Stomach smooth muscle (tissue), 2 donors: ENCODE data around the gene NALCN.

Source experiments
- H3K27ac ChIP-seq: one replicate; pipeline ENCODE4 v1.7.0; 2013; ENCODE audit warnings: mild to moderate bottlenecking, low read length, inconsistent platforms
- H3K27me3 ChIP-seq, 2 donors: one replicate each; pipeline ENCODE4 v1.7.0; 2013; ENCODE audit warnings: low read length in 2 of 2; ENCODE audit not compliant: insufficient read depth in 2 of 2, control insufficient read depth in 1 of 2
- H3K36me3 ChIP-seq, 2 donors: one replicate each; pipeline ENCODE4 v1.7.0; 2013; ENCODE audit warnings: low read length in 2 of 2; ENCODE audit not compliant: control insufficient read depth in 2 of 2, insufficient read depth in 2 of 2
- H3K4me1 ChIP-seq: one replicate; pipeline ENCODE4 v1.7.0; 2013; ENCODE audit warnings: low read length; ENCODE audit not compliant: control insufficient read depth, insufficient read depth
- H3K4me3 ChIP-seq, 2 donors: one replicate each; pipeline ENCODE4 v1.7.0; 2013; ENCODE audit warnings: low read length in 2 of 2
- H3K9ac ChIP-seq, 2 donors: one replicate each; pipeline ENCODE4 v1.7.0; 2013; ENCODE audit warnings: low read length in 2 of 2, mild to moderate bottlenecking in 1 of 2
- H3K9me3 ChIP-seq, 2 donors: one replicate each; pipeline ENCODE4 v1.7.0; 2013; ENCODE audit warnings: low read length in 2 of 2; ENCODE audit not compliant: control insufficient read depth in 2 of 2
- donor health status: healthy.
- donor health status: Pancreatic carcinoma.

NALCN gene

DNA sequence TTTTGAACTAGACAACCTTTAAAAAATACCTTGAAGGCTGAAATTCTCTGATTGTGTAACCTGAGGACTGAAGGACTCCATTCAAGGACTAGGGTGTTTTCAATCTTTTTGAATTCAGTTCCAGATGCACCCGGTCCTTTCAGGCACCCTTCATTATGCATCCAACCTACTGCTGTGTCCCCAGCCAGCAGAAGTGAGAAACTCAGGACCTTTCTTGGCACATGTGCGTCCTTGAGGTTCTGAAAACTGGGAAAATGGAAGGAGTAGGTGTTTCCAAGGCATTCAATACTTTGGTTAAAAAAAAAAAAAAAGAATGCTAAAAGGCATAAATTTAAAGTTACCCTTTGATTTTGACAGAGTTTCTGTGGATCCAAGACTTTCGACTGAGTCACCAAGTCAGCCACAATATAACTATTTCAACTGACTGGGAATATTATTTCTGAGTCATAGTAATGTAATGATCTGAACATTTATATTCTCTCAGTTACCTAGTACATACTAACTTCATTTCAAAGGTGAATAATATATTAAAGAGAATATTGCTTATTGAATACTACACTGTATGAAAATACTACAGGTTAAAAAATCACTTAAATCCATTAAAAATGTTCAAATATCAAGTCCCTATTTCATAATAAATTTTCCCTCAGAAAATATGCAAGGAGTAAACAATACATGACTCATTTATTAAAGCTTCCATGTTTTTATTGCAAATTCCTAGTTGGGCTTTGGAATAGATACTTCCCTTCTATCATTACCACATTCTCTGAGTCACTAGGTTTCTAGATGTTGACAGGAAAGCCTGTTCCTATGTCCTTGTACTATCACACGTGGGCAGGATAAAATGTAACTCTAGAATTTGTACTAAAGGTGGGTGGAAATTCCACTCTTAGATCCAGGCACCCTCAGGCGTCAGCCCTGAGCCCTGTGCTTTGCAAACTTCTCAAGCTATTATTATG lies 33.8 kb upstream of the NALCN start:
- H3K9ac ChIP-seq, result no peak overlapping the region
- no peak overlapping the region for H3K27ac ChIP-seq
- peaks cover 2 to 12% of the 10 kb centered on the region in 2 donors for H3K27me3 ChIP-seq
- no peaks in the 10 kb centered on the region for H3K36me3 ChIP-seq
- no peak overlapping the region for H3K4me3 ChIP-seq
- H3K4me1 ChIP-seq, result peaks cover 4% of the 10 kb centered on the region
- H3K9me3 ChIP-seq, result no peaks in the 10 kb centered on the region

DNA sequence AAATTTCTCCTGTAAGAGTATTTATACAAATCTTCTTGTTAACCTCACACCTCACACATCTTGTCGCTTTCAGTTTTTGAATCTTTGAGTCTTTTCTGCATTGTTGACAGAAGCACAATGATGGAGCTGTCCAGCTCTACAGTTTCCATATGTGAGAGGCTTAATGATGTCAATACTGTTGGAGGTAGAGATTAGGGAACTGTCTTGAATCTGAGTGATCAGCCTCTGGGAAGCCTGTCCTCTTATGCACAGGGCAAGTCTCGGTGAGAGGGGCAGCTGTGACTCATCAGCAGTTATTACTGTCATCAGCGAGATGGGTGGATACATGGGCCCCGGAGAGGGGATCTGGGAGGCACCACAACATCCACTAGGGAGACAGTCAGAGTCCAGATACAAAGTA lies 31.5 kb upstream of the NALCN start:
- Histone ChIP-seq H3K9me3 (no peaks in the 10 kb centered on the region), H3K9ac (no peak overlapping the region), H3K4me1 (no peaks in the 10 kb centered on the region), H3K4me3 (no peak overlapping the region), H3K36me3 (no peaks in the 10 kb centered on the region), H3K27ac (no peak overlapping the region), H3K27me3 (peaks cover 2% of the 10 kb centered on the region in 2 donors)

DNA sequence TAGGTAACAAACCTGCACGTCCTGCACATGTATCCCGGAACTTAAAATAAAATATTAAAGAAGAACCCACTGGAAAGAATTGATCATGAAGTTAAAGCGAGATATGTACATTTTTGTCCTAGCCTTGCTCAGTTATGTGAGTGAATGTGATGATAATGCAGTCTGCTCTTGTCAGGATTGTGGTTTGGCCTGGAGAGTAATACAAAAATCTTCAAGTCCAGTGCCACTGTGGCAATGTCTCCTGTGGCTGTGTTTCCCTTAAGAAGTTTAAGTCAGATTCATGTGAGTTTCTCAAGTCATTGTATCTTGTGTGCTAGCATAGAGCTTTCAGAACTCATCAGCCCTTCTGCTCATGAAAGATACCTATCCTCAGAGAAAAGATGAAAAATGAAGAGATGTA lies 18.2 kb upstream of the NALCN start:
- H3K9me3 ChIP-seq, result no peaks in the 10 kb centered on the region
- no peak overlapping the region for H3K4me3 ChIP-seq
- H3K27ac ChIP-seq, result no peak overlapping the region

DNA sequence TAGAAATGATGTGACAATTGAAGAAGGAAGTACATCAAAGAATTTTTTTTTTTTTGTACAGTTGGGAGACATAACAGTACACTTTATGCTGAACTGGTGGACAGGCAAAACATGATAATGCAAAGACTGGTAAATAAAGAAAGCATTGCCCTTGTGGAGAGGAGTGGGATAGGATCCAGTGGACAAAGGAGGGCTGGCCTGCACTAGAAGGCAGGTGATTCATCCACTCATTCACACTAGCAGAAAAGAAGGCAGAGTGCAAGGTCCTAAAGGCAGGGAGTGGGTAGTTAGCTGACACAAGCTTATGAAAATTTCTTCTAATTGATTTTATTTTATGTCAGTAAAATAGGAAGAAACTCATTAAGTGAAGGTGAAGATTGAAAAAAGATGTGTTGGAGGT lies 17.6 kb upstream of the NALCN start:
- Histone ChIP-seq H3K36me3 (no peaks in the 10 kb centered on the region), H3K27me3 (no peaks in the 10 kb centered on the region), H3K4me1 (no peaks in the 10 kb centered on the region), H3K4me3 (no peak overlapping the region), H3K9me3 (no peaks in the 10 kb centered on the region), H3K9ac (no peak overlapping the region), H3K27ac (no peak overlapping the region)

More for the DNA sequence above, 18.2 kb upstream of the NALCN start:
- H3K9ac ChIP-seq, result no peak overlapping the region
- no peaks in the 10 kb centered on the region for H3K36me3 ChIP-seq
- H3K27me3 ChIP-seq, result no peaks in the 10 kb centered on the region
- no peaks in the 10 kb centered on the region for H3K4me1 ChIP-seq

DNA sequence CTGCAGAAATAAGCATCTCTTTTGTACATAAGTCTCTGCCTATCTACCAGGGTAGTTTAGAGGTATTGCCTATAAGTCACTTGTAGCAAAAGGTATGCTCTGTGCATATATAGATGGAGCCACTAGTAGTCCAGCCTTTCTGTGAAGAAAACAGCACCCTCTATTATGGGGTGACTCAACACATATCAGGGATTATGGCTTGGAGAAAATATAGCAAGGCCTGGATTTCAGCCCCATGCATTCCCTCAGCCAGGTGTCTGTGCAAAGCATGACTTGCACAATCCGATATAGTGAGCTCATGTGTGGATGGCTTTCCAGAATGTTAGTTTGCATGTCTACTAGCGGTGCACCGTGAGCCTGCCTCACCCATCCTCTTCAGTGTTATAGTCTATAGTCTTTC lies 13.4 kb upstream of the NALCN start:
- no peaks in the 10 kb centered on the region for H3K4me1 ChIP-seq
- no peak overlapping the region for H3K9ac ChIP-seq
- no peaks in the 10 kb centered on the region for H3K36me3 ChIP-seq
- H3K27me3 ChIP-seq, result no peaks in the 10 kb centered on the region
- no peak overlapping the region for H3K27ac ChIP-seq
- H3K9me3 ChIP-seq, result no peaks in the 10 kb centered on the region
- no peak overlapping the region for H3K4me3 ChIP-seq

DNA sequence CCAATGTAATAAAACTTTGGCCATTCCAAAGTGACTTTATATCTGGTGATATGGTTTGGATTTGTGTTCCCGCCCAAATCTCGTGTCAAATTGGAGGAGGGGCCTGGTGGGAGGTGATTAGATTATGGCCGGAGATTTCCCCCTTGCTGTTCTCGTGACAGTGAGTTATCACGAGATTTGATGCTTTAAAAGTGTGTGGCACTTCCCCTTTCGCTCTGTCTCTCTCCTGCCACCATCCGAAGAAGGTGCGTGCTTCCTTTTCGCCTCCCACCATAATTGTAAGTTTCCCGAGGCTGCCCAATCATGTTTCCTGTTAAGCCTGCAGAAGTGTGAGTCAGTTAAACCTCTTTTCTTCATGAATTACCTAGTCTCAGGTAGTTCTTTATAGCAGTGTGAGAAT lies 9.3 kb upstream of the NALCN start:
- Histone ChIP-seq H3K36me3 (no peaks in the 10 kb centered on the region), H3K27ac (no peak overlapping the region), H3K9ac (no peak overlapping the region), H3K4me1 (no peaks in the 10 kb centered on the region), H3K9me3 (no peaks in the 10 kb centered on the region), H3K27me3 (no peaks in the 10 kb centered on the region), H3K4me3 (no peak overlapping the region)

DNA sequence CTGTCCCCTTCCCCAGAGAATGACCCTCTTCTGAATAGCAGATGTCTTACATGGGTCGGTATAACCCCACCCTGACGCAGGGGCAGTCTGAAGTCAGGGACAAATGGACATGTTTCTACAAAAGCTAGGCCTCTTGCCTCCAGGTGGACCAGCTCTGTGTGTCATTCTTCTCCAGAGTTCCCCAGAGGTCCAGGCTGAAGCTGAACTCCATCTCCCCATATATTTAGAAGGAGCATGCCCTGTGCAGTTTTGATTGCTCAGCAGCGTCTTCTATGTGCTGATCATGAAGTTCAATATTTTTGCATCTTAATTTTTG lies 8.8 kb upstream of the NALCN start:
- Histone ChIP-seq H3K36me3 (no peaks in the 10 kb centered on the region), H3K4me3 (no peak overlapping the region), H3K4me1 (no peaks in the 10 kb centered on the region), H3K9me3 (no peaks in the 10 kb centered on the region), H3K27me3 (no peaks in the 10 kb centered on the region), H3K27ac (no peak overlapping the region), H3K9ac (no peak overlapping the region)

DNA sequence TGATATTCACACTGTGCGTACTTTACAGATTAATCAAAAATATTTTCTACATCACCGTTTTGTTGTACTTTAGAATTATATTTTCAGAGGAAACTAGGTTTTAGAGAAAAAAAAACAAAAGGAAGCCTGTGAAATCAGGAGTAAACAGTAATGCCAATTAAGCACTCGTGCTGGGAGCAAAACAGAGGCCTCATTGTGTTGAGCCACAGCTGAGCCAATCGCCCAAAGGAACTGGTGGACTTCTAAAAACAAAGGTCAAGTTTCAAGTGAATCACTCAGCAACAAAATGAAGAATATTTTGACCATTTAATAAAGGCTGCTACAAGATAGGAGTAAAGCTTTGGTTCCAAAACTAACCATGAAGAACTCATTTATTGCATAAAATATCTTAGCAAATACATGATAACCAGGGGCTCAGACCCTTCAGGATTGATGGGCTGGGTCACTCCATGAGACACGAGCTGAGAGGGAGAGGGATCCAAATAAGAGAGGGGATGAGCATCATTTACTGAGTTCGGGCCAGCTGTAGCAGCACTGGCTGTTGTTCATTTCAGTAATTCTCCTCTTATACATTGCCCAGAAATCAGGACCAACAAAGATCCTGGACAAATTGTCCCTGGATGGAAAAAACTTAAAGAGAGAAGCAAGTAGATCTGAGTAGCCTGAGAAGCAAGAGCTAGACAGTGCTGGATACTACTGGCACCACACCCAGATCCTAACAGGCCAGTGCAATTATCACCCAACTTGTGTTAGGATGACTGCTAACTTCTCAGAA lies 8.3 kb upstream of the NALCN start:
- Histone ChIP-seq H3K9me3 (no peaks in the 10 kb centered on the region), H3K4me1 (no peaks in the 10 kb centered on the region), H3K27me3 (no peaks in the 10 kb centered on the region), H3K9ac (no peak overlapping the region), H3K36me3 (no peaks in the 10 kb centered on the region), H3K27ac (no peak overlapping the region), H3K4me3 (no peak overlapping the region)

DNA sequence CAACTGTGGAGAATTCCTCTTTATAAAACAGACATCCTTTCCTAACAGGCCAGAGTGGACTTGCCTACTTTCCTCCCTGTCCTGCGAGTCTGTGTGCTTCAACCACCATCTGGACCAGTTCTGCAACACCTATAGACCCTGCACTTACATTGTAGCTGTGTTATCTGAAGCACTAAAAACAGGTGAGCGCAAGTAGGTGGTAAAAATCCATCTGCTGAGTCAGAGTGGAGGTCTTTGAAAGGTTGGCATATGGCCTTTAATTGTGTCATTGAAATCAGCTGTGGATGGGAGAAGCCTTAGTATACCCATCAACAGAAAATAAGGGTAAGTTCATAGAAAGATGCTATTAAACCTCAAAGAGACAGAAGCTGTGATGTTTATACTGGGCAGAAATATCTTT lies 7.6 kb upstream of the NALCN start:
- peaks cover 0 to 1% of the 10 kb centered on the region in 2 donors for H3K27me3 ChIP-seq
- H3K4me1 ChIP-seq, result no peaks in the 10 kb centered on the region
- no peaks in the 10 kb centered on the region for H3K9me3 ChIP-seq
- no peak overlapping the region for H3K9ac ChIP-seq
- no peak overlapping the region for H3K27ac ChIP-seq
- no peaks in the 10 kb centered on the region for H3K36me3 ChIP-seq
- no peak overlapping the region for H3K4me3 ChIP-seq

DNA sequence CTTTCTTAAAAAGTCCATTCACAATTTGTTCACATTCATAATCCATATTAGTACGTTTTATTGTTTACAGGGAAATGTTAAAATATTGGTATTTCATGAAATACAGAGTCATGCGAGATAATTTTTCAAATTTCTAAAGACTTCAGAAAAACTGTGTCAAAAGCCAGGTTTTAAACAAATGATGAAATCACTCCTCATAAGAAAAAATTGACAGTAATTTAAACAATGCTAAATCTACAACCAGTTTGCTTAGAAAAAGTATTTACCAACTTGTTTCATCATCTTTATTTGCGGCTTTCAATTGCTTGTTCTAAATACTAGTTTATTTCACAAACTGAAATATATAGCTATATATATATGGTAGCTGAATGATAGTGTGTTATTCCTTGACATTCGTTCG lies 1.2 kb upstream of the NALCN start:
- Histone ChIP-seq H3K36me3 (no peaks in the 10 kb centered on the region), H3K9ac (no peak overlapping the region), H3K9me3 (no peaks in the 10 kb centered on the region), H3K27me3 (peaks cover 6 to 15% of the 10 kb centered on the region in 2 donors), H3K4me1 (no peaks in the 10 kb centered on the region), H3K4me3 (no peak overlapping the region), H3K27ac (no peak overlapping the region)

DNA sequence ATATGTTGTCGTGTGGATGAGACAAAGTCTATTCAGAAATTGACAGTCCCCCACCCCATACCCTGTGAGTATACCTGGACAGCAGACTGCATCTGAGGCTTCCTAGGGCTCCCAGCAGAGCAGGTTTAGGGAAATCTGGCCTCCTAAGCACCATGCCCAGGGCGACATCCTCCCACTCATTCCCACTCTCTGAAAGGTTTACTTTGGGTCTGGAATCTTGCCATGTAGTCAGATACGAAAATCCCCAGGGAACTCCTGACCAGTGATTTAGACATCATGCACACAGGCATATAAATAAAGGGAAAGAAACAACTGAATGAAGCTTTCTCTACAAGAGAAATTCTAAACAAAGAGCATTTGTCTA lies 717 bp upstream of the NALCN start:
- H3K9me3 ChIP-seq, result no peaks in the 10 kb centered on the region
- no peaks in the 10 kb centered on the region for H3K4me1 ChIP-seq
- H3K36me3 ChIP-seq, result no peaks in the 10 kb centered on the region
- no peak overlapping the region for H3K27ac ChIP-seq
- peaks cover 6 to 15% of the 10 kb centered on the region in 2 donors for H3K27me3 ChIP-seq
- H3K9ac ChIP-seq, result no peak overlapping the region
- peak overlapping the region; percentile 58 to 70 for H3K4me3 ChIP-seq
